ENCODE data around the gene CACNA1C. TPM values are rescaled to one million over a fixed set of nuclear protein-coding genes. Genes with fewer than 3 reads are reported as not detected.

CACNA1C gene
- total RNA-seq, 1 donor from 2014 or later = 11.7 TPM

GRCh38 chr12:2118061-2118460 lies 65.3 kb downstream of the CACNA1C start:
- DNase-seq (ENCODE audit: low spot score, unreplicated experiment) = no peak
- H3K9me3 Mint-ChIP-seq (ENCODE audit: low read depth) = no peaks in the 10 kb centered on the region
- no peak overlapping the region for H3K27ac Mint-ChIP-seq
- H3K4me1 Mint-ChIP-seq (ENCODE audit: low read depth) = peaks cover 2% of the 10 kb centered on the region
- no peak for TF ChIP-seq CTCF (IDR thresholded peaks at IDR 0.05; ENCODE audit: unreplicated experiment)
- no peak overlapping the region for H3K4me3 Mint-ChIP-seq (ENCODE audit: low read depth)
- peaks cover 8% of the 10 kb centered on the region for H3K27me3 Mint-ChIP-seq
- no peaks in the 10 kb centered on the region for H3K36me3 Mint-ChIP-seq (ENCODE audit: insufficient read depth)

DNA sequence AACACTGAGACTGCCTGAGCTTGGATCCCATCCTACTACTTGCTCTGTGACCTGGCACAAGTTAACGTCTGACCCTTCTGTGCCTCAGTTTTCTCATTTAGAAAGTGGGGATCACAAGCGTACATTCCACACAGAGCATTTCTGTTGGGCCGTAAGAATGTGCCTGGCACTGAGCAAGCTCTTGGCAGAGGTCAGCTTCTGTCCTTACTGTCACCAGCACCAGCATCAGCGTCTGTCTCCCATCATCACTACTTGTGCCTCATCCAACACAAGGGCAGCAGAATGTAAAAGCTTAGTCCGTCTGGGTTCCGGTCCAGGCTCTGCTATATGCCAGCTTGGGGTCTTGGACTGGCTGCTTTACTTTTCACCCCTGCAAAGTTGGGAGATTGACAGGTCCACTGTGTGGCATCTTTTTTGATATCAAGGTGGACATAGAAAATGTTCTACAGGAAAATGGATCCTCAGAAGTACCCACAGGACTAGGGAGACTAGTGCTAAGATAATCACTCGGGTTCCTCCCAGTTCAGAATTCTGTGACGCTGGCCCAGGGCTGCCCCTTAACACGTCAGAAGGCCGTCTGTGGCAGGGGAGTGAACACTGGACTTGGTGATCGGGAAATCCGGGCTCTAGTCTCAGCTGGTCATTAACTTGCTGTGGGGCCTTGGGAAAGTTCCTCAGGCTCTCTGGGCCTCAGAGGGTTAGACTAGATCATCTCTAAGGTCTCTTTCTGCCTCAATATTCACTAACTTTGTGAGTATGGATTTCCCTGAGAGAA lies 65.9 kb downstream of the CACNA1C start:
- H3K27me3 Mint-ChIP-seq = peaks cover 8% of the 10 kb centered on the region
- DNase-seq (ENCODE audit: low spot score, unreplicated experiment) = no peak
- H3K27ac Mint-ChIP-seq = no peak overlapping the region
- H3K9me3 Mint-ChIP-seq (ENCODE audit: low read depth) = no peaks in the 10 kb centered on the region
- TF ChIP-seq CTCF (IDR thresholded peaks at IDR 0.05; ENCODE audit: unreplicated experiment) = no peak
- H3K4me3 Mint-ChIP-seq (ENCODE audit: low read depth) = no peak overlapping the region
- H3K36me3 Mint-ChIP-seq (ENCODE audit: insufficient read depth) = no peaks in the 10 kb centered on the region
- H3K4me1 Mint-ChIP-seq (ENCODE audit: low read depth) = no peaks in the 10 kb centered on the region

GRCh38 chr12:2119266-2119665 lies 66.5 kb downstream of the CACNA1C start:
- H3K36me3 Mint-ChIP-seq (ENCODE audit: insufficient read depth) = no peaks in the 10 kb centered on the region
- H3K4me1 Mint-ChIP-seq (ENCODE audit: low read depth) = no peaks in the 10 kb centered on the region
- H3K4me3 Mint-ChIP-seq (ENCODE audit: low read depth) = no peak overlapping the region
- no peaks in the 10 kb centered on the region for H3K9me3 Mint-ChIP-seq (ENCODE audit: low read depth)
- H3K27me3 Mint-ChIP-seq = peaks cover 8% of the 10 kb centered on the region
- no peak for TF ChIP-seq CTCF (IDR thresholded peaks at IDR 0.05; ENCODE audit: unreplicated experiment)
- no peak for DNase-seq (ENCODE audit: low spot score, unreplicated experiment)
- H3K27ac Mint-ChIP-seq = no peak overlapping the region

- H3K27me3 Mint-ChIP-seq = peaks cover 12% of the 10 kb centered on the region
- no peak overlapping the region for H3K27ac Mint-ChIP-seq
- no peak overlapping the region for H3K4me3 Mint-ChIP-seq (ENCODE audit: low read depth)
- H3K9me3 Mint-ChIP-seq (ENCODE audit: low read depth) = no peaks in the 10 kb centered on the region
- no peak for DNase-seq (ENCODE audit: low spot score, unreplicated experiment)
- no peak for TF ChIP-seq CTCF (IDR thresholded peaks at IDR 0.05; ENCODE audit: unreplicated experiment)
- no peaks in the 10 kb centered on the region for H3K36me3 Mint-ChIP-seq (ENCODE audit: insufficient read depth)
- H3K4me1 Mint-ChIP-seq (ENCODE audit: low read depth) = no peaks in the 10 kb centered on the region
Measured at GRCh38 chr12:2120982-2121758, 68.4 kb downstream of the CACNA1C start.

- no peaks in the 10 kb centered on the region for H3K4me1 Mint-ChIP-seq (ENCODE audit: low read depth)
- no peak overlapping the region for H3K4me3 Mint-ChIP-seq (ENCODE audit: low read depth)
- no peaks in the 10 kb centered on the region for H3K9me3 Mint-ChIP-seq (ENCODE audit: low read depth)
- no peak overlapping the region for H3K27ac Mint-ChIP-seq
- TF ChIP-seq CTCF (IDR thresholded peaks at IDR 0.05; ENCODE audit: unreplicated experiment) = no peak
- H3K36me3 Mint-ChIP-seq (ENCODE audit: insufficient read depth) = no peaks in the 10 kb centered on the region
- no peak for DNase-seq (ENCODE audit: low spot score, unreplicated experiment)
- peaks cover 8% of the 10 kb centered on the region for H3K27me3 Mint-ChIP-seq
Measured at GRCh38 chr12:2124466-2125023, 71.8 kb downstream of the CACNA1C start.

Data from progenitor cell of endocrine pancreas (in vitro differentiated cells).